Measurements from ENCODE around the gene DCC.

DNA sequence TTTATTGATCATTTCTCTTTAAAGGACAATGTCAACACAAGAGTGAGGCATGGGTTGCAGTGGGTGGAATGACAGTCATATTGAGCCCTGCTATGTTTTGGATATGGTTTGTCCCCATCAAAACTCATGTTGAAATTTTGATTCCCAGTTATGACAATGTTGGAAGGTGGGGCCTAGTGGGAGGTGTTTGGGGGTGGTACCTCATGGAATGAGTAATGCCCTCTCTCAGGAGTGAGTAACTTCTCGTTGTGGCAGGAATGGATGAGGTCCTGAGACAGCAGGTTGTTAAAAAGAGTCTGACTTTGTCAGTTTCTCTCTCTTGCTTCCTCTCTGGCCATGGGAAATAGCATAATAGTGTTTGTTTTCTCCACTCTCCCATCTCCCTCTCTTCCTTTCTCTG is 345.3 kb downstream of the DCC start:
- TF ChIP-seq, protein P1, sequence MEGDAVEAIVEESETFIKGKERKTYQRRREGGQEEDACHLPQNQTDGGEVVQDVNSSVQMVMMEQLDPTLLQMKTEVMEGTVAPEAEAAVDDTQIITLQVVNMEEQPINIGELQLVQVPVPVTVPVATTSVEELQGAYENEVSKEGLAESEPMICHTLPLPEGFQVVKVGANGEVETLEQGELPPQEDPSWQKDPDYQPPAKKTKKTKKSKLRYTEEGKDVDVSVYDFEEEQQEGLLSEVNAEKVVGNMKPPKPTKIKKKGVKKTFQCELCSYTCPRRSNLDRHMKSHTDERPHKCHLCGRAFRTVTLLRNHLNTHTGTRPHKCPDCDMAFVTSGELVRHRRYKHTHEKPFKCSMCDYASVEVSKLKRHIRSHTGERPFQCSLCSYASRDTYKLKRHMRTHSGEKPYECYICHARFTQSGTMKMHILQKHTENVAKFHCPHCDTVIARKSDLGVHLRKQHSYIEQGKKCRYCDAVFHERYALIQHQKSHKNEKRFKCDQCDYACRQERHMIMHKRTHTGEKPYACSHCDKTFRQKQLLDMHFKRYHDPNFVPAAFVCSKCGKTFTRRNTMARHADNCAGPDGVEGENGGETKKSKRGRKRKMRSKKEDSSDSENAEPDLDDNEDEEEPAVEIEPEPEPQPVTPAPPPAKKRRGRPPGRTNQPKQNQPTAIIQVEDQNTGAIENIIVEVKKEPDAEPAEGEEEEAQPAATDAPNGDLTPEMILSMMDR (IDR thresholded peaks at IDR 0.05 in 2 of 3, conservative IDR thresholded peaks at IDR 0.05 in 1 of 3; ENCODE audit: borderline replicate concordance in 1 of 3, insufficient read depth in 1 of 3, low read depth in 2 of 3, low read length in 2 of 3) = no peak
- TF ChIP-seq EZH2 (IDR thresholded peaks at IDR 0.05) (no peak), TCF7L2 (IDR thresholded peaks at IDR 0.05; ENCODE audit: borderline replicate concordance, extremely low read depth, insufficient read depth, insufficient read length) (no peak), JUND (IDR thresholded peaks at IDR 0.05) (no peak), POLR2AphosphoS5 (IDR thresholded peaks at IDR 0.05; ENCODE audit: low read depth, low read length) (no peak)

Measured in HCT116 (cell line).